CD4-positive, alpha-beta T cell treated with Interleukin-17A for 1 hour (primary cell): ENCODE measurements around the gene ST6GALNAC3.
"Not testable (repeated sequence)": the region's sequence is repeated elsewhere in the genome, so short reads cannot be mapped to it uniquely, and the experiment has no call there.

ENCODE experiments used
- DNase-seq: peaks from one replicate; pipeline ENCODE4 v3.0.0-alpha.2; 2020

The ST6GALNAC3 gene

DNA sequence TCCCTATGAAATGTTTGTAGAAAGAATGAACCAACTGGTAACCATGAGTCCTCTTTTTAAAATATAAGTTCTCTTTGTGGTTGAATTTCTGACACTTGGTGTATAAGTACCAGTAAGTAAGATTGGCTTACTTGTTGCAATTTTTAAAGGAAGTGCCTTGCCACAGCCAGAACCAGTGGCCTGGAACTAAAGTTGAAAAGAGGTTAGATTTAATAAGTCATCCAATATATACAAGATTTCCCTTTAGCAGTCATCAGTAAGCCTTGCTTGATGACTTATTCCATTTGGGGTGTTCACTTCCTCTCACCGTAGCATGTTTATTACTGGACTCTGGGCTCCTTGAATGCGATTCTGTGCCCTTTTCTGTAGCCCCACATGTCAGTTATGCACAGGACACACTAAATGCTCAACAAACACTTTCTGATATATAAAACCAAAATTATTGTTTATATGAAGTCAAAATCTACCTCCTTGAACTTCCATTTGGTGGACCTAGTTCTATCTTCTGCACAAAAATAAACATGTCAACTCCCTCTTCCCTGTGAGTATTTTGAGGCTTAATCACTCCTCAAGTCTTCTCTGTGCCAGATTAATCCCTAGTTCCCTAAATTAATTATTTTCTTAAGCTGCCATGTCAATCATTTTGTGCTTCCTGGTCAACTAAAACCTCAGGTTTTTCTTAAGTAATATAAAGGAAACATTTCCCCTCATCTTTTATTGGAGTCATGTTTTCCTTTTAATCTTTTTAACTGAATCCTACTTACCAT lies 218.1 kb downstream of the ST6GALNAC3 start:
- no peak for DNase-seq

DNA sequence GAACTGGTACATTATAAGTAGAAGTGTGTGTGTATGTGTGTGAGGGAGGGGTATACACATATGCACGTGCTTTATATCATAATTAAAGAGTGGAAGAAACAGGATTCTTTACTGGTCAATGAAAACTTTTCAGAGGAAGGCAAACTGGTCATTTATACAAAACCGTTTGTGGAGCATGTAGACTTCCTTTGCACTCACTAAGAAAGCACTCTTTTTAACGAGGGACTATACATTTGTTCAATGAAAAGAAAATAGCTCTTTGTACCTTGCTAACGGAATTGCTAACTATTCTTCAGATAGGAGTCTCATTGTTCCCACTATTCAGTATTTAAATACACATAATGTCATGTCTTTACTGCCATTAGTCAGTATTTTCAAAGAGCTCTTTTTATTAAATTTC lies 219.3 kb downstream of the ST6GALNAC3 start:
- DNase-seq = no peak

DNA sequence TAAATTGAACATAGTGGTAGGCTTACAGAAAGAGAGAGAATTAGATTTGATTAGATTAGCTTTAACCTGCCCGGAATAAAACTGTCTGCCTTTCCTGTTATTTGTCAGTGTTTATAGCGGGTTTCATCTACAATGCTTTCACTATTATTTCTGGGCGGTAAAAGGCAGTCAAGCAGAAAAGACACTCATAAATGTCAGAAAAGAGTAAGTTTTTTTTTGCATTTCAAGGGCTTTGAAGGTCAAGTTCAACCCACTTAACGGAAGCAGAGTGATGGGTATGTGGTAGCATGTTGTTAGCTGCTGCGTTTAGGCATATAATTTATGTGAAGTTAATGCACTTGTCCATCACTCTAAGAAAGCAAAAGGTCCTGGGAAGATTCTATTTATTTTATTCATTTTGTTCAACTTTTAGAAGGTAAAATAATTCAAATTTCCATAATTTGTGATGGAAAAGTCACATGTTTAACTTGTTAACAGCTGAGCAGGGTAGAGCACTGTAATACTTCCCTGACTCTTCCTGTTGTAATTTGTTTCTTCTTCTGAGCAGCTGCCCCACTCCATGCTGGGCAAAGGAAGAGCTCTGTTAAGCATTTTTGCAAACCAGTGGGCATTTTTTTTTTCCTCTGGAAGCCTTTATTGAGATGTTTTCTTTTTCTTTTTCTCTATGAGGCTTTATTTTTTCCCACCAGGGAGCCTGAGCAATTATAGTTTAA lies 220.1 kb downstream of the ST6GALNAC3 start:
- peak; percentile 43 for DNase-seq

DNA sequence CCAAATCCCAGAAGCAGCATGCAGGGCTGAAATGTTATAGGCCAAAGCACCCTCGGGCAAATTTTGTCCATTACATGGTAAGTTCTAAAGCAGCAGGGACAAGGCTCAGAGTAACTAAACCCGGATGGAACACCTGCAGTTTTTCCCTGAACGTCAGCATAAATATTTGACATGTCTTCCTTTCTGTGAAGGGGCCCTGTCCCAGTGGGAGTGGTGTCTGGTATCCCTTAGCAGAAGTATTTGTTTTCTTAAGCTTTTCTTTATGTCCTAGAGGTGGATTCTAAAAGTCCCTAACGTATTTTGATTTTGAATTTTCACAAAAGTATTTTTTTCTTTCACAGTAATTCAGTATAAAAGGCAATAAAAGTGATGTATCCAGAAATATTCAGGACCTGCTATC lies 223.9 kb downstream of the ST6GALNAC3 start:
- DNase-seq = no peak

DNA sequence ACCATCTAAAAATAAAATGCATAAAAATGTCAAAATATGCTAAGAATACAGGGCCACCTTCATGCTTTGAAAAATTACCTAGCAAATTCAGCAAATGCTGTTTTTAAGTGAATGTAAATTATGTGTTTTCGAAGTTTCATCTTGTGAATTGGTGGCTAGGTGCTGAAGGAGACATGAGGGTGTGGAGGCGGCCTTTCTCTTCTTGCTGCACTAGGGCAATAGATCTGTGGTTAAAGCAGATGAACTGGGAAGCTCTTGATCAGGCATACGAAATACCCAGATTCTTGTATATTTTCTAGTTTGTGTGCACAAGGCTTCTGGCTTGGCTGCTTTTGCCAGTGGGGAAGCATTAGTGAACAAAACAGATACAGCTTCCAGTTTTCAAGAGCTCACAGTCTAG lies 224.5 kb downstream of the ST6GALNAC3 start:
- DNase-seq = no peak

DNA sequence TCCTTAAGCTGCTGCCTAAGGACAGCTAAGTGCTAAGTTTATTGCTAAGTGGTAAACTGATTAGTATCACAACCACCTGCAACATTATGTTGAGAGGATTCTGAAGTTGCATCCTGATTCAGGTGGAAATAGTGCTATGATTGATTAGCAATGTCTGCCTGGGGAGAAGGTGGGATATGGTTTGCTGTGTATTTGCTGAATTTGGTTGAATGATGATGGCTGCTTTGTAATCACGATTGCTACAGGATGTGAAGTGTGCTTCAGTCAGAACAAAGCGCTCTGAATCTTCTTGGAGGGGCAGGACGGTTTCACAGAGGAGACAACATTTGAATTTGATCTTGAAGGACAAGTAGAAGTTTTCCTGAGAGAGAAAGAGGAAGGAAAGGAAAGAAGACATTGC lies 226.0 kb downstream of the ST6GALNAC3 start:
- DNase-seq = no peak

DNA sequence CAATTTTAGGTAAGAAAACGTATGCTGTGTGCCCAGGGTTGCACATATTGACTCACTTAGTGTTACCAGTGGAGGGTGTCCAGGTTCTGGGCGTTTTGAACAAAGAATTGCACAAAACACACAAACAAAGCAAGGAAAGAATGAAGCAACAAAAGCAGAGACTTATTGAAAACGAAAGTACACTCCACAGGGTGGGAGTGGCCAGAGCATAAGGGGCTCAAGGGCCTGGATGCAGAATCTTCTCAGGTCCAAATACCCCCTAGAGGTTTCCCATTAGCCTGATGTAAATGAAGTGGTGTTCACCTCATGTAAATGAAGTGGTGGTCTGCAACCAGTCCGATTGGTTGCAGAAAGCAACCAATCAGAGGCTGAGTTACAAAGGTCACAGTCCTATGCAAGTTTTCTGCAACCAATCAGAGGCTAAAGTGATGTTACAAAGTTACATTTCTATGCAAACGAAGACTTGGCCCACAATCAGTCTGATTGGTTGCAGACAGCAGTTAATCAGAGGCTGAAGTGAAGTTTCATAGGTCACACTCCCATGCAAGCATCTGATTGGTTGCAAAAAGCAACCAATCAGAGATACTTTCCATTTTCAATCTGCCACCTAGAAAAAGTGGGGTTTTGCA lies 228.3 kb downstream of the ST6GALNAC3 start:
- DNase-seq = no peak

DNA sequence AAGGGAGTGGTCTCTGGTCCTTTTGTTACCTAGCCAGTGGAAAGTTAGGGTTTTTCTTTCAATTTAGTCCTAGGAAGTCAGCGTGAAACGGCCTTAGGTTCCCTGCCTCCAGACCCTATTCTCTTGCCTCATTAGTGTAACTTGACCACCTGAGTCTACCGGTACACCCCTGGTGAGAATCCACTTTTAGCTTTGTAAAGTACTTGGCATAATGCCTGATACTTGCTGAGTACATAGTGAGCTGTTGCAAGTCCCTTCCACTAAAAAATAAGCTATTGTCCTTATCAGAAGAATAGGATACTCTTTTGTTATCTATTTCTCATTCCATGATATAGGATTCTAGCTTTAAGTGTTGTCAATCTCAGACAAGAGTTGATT lies 228.8 kb downstream of the ST6GALNAC3 start:
- DNase-seq = no peak

DNA sequence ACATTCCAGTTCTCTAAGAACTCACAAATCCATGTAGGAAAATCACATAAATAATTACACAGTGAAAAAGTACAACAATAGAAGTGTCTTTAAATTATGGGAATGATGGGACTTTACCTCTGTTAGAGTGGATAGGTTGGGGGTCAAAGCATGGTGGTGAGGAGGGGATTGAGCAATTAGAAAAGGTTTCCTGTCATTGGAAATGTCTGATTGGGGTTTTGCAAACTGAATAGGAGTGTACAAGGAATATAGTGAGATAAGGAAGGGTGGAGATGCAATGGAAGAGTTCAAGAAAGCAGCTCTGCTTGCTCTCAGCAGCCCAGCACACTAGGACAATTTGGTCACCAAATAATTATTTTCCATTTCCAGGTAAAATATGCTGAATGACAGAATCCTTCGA lies 238.8 kb downstream of the ST6GALNAC3 start:
- DNase-seq = no peak

DNA sequence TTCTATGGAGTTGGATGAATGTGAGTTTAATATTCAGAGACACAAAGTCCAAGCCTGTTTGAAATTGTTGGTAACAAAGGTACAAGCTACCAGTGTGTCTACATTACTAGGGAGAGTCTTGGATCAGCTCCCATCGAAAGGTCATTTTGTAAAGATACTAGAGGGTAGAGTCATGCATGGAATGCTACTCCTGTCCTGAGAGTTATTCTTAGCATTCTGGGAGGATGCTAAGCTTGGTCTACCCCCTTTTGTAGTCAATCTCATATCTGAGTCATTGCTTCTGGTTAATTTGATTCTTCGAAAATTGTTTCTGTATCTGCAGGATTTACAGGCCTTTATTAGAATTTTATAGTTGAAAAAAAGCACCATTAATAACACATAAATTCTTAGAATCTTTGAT lies 240.2 kb downstream of the ST6GALNAC3 start:
- DNase-seq = no peak

DNA sequence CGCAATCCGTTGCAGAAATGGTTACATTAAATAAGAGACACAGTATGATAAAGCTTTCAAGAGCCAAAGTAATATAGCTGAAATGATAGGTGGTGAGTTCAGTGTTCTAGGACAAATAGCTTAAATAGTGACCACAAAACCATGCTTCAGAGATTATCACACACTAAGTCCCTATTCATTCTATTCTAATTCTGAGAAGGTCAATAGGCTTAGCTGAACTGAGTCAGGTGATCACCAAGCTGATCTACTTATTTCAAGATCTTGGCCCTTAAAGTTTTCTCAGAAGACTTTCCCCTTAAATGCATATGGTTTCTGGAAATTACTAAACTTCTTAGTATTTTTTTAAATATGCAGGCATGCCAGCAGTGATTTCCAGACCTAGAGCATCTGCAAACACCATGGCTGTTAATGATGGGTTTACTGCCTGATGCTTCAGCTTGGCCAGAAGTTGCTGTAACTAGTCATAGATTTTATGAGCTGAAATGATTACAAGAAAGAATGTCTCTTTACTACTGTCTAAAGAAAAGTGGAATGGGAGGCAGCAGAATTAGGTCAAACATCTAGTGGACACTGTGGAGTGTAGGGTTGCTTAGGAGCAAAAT lies 242.9 kb downstream of the ST6GALNAC3 start:
- DNase-seq = no peak

DNA sequence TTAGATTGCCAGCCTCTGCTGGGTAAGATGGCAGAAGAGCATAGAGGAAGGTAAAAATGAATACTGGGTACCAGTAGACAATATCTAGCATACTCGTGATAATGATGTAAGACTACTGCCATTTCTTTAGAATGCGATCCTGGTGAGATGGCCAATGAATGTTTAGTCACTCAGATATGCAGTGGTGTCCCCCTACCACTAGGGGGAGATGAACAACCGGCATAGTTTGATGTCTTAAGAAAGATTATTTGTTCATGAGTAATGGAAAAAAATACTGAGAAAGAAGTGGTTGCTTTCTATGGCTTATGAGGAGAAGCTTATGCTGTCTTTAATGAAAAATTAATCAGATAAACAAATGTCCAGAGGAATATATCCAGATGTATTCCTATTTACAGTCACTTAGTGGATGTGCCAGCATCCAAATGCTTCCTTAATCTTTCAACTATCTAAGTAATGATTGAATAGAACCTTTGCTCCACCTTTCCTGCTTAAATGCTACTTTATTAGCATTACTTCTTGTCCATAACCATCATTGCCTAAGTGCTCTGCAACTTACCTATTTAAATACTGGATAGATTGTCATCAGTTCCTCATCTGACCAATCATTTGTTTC lies 256.6 kb downstream of the ST6GALNAC3 start:
- DNase-seq = peak; percentile 57

DNA sequence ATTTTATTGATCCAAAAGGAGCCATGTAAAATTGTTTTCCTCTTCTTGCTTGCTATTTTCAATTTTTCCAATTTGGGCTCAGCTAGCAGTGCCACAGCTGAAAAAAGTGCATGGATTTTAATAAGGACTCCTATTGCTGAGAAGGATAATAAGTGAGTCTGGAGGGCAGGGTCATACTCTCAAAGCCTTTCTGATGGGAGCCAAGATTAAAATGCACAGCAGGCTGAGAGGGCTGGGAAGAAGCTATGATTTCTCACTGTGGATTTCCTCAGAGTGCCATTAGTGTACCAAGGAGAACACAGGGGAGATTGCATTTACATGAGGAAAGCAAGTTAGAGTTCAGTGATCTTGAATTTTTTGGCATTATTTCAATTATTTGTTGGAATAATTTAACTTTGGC lies 261.3 kb downstream of the ST6GALNAC3 start:
- no peak for DNase-seq

DNA sequence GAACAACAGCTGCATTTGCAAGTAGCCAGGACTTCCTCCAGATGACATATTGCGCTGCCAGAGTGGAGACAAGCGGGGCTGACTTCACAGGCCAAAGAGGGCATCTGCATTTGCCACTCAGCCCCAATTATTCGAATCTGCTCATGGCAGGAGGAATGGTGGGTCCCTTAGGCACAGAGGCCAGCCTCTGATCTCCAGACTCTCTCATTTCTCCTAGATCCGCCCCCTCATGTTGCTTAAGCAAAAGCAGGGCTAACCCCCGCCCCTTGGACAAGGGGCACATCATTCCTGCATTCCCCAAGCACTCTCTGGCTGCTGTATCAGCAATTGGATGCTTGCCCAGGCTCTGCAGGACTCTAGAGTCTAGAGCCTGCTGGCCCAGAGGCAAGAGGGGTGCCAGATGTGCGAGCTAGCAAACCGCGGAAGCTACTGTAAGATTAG lies 262.4 kb downstream of the ST6GALNAC3 start:
- DNase-seq = no peak

DNA sequence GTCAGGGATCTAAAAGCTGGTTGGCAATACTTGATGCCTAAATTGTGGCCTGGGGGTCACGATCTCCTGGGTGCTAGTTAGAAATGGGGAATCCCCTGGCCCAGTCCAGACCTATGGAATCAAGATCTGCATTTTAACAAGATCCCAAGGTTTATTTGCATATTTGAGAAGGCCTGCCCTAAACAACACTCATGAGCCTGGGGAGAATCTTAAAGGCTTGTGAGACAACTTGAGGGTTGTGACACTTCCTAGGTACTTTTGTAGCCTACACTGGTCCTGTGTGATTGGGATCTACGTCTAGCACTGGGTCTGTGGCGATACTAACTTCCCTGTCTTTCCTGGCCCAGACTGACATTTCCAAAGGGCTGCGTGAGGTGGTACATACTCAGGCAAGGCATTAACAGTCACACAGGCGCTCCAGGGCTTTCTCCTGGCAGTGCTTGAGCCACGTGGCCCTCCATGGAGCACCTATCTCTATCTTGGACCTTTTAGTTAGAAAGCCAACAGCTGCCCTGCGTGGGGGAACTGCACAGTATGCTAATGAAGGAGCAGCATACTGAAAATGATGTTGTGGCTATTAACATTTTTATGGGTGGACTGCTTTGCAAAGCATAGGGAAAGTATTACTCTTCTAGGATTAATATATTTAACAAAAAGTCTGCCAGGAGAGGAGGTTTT lies 263.1 kb downstream of the ST6GALNAC3 start:
- DNase-seq = no peak

DNA sequence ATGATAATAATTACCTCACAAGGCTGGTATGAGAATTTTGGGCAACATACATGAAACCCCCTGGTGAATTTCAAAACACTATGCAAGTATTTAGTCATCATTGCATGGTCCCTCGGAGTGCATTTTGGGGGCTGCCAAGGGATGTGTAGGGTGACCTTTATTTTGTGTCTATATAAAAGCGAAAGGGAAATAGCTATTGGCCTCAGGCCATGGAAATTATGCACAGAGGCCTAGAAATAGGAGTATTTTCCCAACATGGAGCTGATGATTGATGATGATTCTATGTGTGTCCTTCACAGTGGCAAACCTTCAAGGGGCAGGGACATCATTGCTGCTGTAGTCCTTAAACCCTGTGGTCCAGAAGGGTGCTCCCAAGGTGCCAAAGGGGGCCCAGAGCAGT lies 265.5 kb downstream of the ST6GALNAC3 start:
- DNase-seq = no peak

DNA sequence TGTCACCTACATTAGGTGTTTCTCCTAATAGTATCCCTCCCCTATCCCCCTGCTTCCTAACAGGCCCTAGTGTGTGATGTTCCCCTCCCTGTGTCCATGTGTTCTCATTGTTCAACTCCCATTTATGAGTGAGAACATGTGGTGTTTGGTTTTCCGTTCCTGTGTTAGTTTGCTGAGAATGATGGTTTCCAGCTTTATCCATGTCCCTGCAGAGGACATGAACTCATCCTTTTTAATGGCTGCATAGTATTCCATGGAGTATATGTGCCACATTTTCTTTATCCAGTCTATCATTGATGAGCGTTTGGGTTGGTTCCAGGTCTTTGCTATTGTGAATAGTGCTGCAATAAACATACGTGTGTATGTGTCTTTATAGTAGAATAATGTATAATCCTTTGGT lies 267.3 kb downstream of the ST6GALNAC3 start:
- not testable (repeated sequence) for DNase-seq

DNA sequence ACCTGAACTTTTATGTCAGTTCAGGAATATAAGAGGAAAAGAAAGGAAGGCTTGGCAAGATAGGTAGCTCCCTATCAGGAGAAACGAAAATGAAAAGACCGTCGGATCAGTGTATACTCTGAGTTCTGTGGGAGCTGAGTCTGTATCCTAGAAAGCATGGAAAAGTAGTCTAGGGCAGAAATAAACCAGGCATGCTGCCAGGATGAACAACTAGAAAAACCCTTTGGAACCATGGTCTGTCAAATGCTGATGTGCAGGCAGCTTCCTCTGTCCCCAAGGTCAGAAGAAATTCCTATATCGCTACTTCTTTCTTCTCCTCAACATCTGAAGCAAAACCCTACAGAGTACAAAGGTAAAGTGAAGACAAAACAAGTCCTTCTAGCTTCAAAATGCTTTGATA lies 268.8 kb downstream of the ST6GALNAC3 start:
- no peak for DNase-seq

DNA sequence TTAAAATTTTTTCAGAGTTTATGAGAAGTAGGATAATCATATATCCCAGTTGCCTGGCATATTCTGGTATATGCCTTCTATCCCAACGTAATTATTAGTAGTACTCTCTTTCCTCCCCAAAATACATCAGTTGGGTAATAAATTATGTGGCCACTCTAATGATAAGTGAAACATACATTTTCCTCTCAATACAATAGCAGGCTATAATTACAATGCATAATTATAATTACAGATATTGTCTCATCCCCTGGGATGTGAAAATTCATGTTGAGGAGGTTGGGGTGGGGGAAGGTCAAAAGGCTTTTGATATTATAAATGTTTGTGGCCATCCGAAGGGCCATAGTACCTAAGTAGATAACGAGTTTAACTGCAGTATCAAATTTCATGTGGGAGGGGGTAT lies 277.1 kb downstream of the ST6GALNAC3 start:
- no peak for DNase-seq

DNA sequence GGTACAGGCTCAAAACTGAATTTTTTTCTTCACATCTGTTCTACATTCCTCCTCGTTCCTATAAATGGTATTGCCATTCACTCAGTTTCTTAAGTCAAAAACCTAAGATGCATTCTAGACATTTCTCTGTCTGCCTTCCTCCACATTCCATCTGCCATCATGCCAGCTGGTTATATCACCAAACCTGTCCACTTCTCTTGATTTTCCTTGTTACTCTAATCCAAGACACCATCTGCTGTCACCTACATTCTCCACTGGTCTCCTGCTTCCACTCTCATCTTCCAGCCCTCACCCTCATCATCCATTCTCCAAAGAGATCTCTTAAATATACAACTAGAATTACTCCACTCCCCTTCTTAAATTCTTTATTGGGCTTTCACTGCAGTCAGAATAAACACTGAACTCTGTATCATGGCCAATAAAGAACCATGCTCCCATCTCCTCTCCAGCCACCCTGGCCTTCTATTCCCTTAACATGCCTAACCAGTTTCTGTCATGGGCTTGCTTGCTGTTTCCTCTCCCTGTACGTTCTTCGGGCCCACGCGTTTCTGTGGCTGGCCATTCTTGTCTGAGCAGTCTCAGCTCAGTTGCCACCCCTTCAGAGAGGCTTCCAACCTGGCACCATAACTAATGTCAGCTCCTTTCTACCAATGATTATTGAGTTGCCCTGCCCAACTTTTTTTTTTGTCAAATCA lies 278.3 kb downstream of the ST6GALNAC3 start:
- no peak for DNase-seq

DNA sequence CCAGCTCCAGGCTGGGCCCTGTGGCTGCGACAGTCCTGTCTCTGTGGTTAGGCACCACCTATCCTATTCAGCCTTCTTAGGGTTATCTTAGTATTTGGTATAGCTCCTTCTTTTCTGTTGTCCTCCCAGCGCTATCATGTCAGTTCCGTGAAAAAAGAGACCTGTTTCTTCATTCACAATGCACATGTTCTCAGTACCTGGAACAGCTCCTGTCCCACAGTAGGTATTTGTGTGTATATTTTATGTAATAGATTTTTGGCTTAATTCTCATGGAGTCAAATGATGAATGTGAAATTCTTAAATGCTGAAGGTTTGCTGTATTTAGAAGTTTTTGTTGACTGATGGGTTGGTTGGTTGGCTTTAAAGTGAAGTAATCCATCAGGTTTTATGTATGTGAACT lies 279.7 kb downstream of the ST6GALNAC3 start:
- no peak for DNase-seq

DNA sequence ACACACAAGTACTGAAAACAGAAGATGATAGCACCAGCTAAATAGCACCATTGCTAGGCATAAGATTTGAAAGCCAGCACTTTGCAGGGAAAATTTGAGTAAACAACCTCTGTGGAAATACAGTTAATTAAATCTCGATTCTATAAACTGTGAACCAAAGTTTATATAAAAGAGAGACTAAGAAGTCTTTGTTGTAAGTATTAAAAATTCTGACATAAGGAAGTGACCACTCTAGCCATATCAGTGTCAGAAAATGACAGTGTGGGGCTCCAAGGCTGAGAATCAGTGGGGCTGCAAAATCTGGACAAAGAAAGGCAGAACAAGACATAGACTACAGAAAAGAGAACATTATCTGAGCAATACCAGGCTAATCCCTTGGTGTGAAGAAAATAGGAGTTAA lies 292.2 kb downstream of the ST6GALNAC3 start:
- no peak for DNase-seq
